ENCODE results near the gene ASL. TPM values are rescaled to one million over a fixed set of nuclear protein-coding genes. Genes with fewer than 3 reads are reported as not detected.
"Not testable (repeated sequence)": the region's sequence is repeated elsewhere in the genome, so short reads cannot be mapped to it uniquely, and the experiment has no call there.

Gene ASL
- polyA plus RNA-seq, 12 donors: 6.9 to 23.4 (median 10.2) TPM; not detected in 1

- DNase-seq: no peak
Measured at GRCh38 chr7:66070222-66070621, 5.4 kb upstream of the ASL start.

DNA sequence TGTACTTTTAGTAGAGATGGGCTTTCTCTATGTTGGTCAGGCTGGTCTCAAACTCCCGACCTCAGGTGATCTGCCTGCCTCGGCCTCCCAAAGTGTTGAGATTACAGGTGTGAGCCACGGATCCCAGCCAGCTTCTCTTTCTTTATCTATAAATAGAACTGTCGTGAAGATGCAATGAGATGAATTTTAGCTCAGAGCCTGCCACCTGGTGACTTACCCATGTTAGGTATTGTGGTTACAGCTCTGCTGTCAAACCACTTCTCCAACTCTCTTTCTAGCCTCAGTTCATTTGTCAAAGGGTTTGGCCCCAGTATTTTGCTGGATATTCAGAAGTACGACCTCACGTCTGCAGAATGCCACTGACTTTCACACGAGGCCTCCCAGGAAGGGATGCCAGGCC, 3.4 kb upstream of the ASL start:
- DNase-seq: not testable (repeated sequence)

- no peak for DNase-seq
Measured at GRCh38 chr7:66076462-66077329, 1.1 kb downstream of the ASL start.

- DNase-seq: no peak
Measured at GRCh38 chr7:66078067-66078466, 2.4 kb downstream of the ASL start.

DNA sequence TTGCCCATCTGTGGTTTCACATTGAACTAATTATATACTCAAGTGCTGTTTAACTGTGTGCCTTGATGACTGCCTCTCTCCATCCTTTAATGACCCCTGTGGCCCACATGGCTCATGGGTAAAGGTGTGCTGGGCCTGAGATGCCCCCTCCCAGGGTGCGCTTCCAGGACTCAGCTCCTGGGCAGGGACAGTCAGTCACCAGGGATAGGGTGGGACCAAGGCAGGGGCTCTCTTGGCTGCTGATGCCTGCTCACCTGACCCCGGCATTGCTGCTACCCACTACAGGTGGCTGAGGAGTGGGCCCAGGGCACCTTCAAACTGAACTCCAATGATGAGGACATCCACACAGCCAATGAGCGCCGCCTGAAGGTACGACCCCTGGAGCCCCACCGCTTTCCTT, 6.5 kb downstream of the ASL start:
- DNase-seq: no peak

DNA sequence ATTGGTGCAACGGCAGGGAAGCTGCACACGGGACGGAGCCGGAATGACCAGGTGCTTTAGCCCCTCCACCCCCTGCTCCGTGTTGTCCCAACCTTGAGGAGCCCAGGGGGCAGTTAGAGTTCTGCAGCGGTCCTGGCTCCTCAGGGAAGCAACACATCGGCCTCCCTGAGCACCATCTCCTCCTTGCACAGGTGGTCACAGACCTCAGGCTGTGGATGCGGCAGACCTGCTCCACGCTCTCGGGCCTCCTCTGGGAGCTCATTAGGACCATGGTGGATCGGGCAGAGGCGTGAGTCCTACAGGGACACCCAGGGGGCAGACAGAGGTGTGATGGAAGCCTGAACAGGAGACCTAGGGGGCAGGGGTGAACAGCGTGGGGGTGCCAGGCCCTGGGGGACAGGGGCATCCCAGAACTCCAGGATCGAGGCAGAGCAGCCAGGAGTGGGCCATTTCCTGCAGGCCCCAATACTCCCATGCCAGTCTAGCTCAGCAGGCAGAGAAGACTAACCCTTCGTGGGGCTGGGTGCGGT, 7.3 kb downstream of the ASL start:
- no peak for DNase-seq

DNA sequence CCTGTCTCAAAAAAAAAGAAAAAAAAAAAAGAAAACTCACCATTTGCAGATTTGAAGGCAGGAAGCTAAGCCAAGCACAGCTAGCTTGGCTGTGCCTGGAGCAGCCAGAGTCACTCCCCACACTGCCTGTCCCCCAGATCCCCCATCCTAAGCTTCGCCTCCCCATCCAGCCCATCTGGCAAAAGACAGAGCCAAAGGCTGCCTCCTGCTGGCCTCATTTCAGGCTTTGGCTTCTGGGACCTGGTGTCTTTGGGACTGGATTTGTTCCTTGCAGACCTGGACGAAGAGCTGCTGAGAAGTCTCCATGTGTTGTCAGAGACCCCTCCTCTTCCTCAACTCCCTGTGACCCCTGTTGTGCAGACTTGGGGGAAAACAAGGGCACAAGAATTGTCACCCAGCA, 8.1 kb downstream of the ASL start:
- DNase-seq: no peak

DNA sequence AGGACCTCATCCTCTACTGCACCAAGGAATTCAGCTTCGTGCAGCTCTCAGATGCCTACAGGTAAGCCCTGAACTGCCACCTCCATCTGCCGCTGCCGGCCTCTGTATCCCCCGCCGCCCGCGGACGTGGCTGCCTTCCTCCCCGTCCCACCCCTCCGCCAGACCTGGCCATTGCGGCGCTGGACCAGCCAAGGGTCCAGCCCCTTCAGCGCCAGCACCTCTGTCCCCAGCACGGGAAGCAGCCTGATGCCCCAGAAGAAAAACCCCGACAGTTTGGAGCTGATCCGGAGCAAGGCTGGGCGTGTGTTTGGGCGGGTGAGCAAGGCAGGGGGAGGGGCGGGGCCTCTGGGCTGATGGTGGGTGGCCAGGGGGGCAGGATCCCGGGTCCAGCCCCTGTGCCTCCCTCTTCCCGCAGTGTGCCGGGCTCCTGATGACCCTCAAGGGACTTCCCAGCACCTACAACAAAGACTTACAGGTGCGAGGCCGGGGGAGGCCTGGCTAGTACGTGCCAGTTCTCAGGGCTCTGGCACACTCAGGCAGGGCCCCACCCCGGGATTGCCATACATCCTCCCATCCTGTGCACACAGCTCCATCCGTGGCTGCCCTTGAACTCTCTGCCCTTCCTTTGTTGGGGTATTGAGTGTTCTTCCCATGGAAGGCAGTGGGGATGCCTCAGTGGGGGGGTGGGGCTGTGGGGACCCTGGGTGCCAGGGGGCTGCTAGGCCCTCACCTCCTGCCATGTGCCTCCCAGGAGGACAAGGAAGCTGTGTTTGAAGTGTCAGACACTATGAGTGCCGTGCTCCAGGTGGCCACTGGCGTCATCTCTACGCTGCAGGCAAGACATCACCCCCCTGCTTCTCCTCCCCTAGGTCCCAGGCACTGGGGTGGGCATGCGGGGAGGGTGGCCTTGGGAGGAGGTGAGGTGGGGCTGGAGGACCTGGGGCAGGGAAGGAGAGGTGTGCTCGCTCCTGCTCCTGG, 13.5 kb downstream of the ASL start:
- no peak for DNase-seq

DNA sequence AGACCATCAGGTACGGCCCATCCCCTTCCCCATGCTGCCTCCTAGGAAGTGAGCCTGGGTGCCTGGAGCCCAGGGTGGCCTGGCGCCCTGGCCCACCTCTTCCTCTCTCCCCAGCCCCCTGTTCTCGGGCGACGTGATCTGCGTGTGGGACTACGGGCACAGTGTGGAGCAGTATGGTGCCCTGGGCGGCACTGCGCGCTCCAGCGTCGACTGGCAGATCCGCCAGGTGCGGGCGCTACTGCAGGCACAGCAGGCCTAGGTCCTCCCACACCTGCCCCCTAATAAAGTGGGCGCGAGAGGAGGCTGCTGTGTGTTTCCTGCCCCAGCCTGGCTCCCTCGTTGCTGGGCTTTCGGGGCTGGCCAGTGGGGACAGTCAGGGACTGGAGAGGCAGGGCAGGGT, 17.0 kb downstream of the ASL start:
- DNase-seq: no peak

- DNase-seq: no peak
Measured at GRCh38 chr7:66095010-66095409, 19.4 kb downstream of the ASL start.

DNA sequence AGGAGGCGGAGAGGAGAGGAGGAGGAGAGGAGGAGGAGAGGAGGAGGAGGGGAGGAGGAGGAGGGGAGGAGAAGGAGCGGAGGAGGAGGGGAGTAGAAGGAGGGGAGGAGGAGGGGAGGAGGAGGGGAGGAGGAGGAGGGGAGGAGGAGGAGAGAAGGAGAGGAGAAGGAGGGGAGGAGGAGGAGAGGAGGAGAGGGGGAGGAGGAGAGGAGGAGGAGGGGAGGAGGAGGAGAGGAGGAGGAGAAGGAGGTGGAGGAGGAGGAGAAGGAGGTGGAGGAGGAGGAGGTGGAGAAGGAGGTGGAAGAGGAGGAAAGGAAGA, 23.6 kb downstream of the ASL start:
- no peak for DNase-seq

GRCh38 chr7:66099551-66100407, 24.2 kb downstream of the ASL start:
- DNase-seq: peak; percentile 78

DNA sequence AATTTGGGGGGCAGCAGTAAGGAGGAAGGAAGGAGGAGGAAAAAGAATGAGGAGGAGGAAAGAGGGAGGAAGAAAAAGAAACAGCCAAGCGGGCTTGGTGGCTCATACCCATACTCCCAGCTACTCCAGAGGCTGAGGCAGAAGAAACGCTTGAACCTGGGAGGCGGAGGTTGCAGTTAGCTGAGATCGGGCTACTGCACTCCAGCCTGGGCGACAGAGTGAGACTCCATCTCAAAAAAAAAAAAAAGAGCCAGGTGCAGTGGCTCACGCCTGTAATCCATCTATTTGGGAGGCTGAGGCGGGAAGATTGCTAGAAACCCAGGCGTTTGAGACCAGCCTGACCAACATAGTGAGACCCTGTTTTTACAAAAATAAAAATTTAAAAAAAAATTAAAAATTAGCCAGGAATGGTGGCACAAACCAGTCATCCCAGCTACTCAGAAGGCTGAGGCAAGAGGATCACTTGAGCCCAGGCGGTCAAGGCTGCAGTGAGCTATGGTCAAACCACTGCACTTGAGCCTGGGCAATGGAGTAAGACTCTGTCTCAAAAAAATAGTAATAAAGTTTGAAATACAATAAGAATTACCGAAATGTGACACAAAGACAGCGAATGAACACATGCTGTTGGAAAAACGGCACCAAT, 24.9 kb downstream of the ASL start:
- no peak for DNase-seq

DNA sequence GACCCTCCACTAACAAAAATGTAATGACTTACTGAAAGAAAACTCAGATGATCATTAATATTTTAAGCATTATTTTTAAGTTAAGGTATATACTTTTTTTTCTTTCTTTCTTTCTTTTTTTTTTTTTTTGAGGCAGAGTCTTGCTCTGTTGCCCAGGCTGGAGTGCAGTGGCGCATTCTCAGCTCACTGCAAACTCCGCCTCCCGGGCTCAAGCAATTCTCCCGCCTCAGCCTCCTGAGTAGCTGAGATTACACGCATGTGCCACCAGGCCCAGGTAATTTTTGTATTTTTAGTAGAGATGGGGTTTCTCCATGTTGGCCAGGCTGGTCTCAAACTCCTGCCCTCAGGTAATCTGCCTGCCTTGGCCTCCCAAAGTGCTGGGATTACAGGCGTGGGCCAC, 26.5 kb downstream of the ASL start:
- DNase-seq: not testable (repeated sequence)

DNA sequence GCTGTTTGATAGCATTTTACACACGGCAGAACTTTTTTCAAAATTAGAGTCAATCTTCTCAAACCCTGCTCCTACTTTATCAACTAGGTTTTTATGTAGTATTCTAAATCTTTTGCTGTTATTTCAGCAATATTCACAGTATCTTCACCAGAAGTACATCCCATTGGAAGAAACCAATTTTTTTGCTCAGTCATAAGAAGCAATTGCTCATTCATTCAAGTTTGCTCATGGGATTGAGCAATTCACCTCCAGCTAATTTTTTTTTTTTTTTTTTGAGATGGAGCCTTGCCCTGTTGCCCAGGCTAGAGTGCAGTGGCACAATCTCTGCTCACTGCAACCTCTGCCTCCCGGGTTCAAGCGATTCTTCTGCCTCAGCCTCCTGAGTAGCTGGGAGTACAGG, 28.4 kb downstream of the ASL start:
- not testable (repeated sequence) for DNase-seq

DNA sequence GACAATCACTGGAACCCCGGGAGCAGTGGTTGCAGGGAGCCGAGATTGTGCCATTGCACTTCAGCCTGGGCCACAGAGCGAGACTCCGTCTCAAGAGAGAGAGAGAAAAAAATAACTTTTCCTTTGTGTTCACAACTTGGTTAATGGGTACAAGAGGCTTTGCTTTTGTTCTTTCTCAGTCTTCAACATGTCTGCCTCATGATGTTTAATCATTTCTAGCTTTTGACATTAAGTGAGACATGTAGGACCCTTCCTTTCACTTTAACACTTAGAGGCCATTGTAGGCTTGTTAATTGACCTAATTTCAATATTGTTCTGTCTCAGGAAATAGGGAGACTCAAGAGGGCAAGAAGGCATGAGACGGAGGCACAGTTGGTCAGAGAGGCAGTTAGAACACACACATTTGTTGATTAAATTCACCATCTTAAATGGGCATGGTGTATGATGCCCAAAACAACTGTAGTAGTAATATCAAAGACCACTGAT, 29.7 kb downstream of the ASL start:
- DNase-seq: no peak

DNA sequence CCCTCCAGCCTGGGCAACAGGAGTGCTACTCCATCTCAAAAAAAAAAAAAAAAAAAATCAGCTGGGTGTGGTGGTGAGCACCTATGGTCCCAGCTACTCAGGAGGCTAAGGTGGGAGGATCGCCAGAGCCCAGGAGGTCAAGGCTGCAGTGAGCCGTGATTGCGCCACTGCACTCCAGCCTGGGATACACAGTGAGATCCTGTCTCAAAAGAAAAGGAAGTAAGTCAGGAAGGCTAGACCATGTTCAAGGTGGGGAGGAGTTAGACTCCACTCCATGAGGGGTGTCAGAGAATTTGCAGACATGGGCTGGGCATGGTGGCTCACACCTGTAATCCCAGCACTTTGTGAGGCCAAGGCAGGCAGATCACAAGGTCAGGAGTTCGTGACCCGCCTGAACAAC, 32.8 kb downstream of the ASL start:
- not testable (repeated sequence) for DNase-seq

DNA sequence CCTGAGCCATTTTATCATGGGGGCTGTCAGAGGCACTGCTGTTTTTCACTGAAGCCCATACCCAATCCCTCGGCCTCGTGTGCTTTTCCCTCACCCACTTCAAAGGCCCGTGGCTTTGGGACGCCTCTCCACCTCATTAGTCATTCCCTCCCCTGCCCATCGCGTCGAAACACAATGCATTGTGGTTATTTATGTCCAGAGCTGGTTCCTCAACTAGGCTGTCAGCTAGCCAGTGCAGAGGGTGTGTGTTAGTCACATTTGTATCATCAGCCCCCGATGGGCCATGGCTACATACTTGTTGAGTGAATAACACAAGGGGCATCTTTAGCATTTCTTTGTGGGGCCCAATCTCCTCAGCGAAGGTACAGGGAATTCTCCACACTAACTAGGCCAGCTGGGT, 35.2 kb downstream of the ASL start:
- no peak for DNase-seq

GRCh38 chr7:66114743-66115649, 39.4 kb downstream of the ASL start, which contains the start of gene CRCP:
Gene CRCP, plus strand, starts transcription at chr7:66114847. Its CDS starts 116 bp downstream, at chr7:66114963.
- peak; percentile 86 for DNase-seq
